AG08396 (cell line): ENCODE measurements around the gene XYLT1.

Experiments used
- DNase-seq: peaks from one replicate; pipeline ENCODE4 v3.0.0; 2012; ENCODE audit warnings: low spot score, mixed read lengths

Gene XYLT1

GRCh38 chr16:17251496-17251895, 219.3 kb downstream of the XYLT1 start:
- no peak for DNase-seq

DNA sequence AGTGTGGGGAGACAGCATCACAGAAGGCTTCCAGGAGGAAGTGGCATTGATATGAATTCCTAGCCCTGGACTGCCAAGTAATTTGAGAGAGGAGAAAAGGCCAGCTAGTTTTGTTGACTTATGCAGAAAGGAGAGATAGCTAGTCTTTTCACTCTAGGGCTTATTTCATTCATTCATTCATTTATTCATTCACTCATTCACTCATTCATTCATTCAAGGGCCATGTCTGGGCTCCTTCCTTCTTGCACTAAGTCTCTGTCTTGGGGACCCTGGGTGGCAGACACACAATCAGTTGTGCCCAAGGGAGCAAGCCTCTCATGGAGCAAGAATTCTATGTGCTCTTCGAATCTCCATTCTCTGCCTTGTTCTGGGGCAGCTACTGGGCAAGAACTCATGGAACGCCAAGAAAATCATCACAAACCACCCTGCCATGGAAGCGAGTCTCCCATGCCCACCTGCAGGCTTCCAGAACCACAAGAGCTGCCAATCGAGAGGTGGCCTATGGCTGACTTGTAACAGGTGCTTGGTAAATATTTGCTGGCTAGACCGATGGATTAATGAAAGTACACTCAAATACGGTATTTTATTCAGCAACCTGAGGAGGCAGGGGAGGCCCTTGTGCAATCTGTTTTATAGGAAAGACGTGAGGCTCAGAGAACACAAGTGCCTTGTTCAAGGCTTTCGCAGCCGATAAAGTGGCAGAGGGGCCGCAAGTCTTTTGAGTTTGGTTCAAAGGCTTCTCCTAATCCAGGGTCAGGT, 223.6 kb downstream of the XYLT1 start:
- no peak for DNase-seq

GRCh38 chr16:17246268-17246885, 224.4 kb downstream of the XYLT1 start:
- no peak for DNase-seq

GRCh38 chr16:17245776-17246175, 225.0 kb downstream of the XYLT1 start:
- DNase-seq: no peak

GRCh38 chr16:17244872-17245551, 225.7 kb downstream of the XYLT1 start:
- DNase-seq: no peak

DNA sequence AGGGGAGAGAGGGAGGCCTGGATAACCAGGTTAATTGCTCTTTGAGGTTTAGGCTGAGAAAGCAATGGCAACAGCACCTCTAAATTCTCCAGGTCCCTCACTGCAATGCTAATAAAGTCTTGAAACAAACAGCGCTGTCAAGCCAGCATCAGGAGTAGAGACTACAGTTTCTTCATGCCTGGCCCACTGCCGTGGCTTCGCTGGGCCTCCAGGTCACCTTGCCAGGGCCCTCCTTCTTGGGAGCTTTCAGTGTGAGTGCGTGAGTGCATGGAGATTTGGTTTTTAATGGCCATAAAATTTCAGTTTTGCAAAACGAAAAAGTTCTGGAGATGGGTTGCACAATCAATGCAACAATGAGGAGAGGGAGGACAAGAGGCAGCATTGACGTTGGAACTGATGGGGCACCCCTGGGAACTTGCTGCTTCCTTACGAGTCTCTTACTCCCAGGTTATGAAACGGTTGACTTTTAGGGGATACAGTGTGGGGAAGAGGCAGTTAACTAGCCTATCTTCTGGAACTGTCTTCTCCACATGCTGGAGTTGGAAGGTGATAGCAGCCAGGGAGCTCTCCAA, 229.4 kb downstream of the XYLT1 start:
- DNase-seq: no peak

DNA sequence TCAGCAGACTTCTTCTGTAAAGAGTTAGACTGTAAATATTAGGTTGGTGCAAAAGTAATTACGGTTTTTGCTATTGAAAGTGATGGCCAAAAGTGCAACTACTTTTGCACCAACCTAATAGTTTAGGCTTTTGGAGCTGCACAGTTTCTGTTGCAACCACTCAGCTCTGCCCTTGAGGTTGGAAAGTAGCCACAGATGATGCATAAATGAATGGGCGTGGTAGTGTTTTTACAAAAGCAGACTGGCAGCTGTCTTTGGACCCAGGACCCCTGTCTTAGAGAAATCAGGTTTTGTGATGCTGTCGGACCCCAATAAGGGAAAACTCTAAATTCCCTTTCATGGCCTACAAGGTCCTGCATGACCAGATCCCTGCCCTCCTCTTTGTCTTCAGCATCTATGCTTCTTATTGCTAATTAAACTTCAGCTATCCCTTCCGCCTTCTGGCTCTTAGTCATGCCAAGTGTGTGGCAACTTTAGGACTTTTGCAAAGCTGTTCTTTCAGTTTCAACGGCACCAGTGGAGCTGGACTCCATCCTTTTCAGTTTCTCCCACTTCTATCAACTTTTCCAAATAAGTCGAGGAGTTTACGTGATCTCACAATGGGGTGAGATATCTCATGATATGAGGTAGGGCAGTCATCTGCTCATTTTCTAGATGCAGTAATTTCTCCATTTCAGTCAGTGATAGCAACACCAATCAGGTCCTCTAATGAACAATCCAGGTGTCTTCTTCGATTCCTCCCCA, 232.3 kb downstream of the XYLT1 start:
- DNase-seq: no peak

DNA sequence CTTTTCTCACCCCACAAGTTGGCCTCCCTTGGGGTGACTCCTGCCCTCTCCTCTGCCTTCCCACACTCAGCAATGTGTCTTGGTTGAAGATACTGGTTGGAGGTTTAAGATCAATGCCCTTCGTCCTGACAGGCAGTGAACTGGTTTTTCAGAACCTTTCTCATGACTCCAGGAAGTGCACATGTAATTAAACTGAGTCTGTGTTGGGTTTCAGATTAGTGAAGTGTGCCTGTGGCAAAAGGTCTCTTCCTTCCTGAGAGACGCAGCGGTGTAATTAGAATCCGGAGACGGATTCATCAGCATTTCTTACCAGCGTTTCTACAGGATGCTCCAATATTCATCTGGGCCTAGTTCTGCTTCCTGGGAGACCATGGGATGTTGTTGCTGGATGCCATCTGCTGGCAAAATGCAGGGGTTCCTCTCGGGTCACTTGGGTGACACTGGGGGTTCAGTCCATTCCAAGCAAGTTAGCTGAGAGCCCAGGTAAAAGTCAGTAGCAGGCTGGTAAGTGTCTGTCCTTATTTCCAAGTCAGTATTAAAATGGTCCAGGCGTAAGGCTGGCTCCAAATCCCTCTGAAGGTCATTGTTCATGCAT, 233.3 kb downstream of the XYLT1 start:
- no peak for DNase-seq

DNA sequence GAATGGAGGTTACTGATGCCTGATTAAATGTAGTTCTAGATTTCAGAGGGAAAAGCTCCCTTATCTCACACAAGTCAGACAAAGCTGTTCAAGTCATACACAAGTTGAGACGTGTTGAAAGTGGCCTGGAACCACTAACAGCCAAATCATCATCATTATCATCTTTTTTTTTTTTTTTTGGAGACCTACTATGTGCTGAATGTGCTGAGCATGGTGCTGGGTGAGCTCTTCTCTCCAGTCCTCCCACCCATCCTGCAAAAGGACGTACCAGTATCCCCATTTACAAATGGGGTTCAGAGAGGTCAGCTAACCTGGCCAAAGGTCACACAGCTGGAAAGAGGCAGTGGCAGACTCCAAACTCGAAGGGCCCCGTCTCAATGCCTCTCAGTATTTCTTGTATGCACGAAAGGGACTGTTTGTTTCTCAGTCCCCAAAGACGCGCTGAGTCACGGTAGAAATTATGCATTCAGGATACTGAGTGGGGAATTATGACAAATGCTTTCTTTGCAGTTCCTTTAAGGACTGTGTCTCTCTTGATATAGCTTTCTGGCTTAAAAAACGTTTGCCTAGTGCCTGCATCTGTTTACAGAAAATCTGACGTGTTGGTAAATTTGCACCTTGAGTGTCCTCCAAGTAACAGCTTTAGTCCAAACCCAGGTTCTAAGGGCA, 235.5 kb downstream of the XYLT1 start:
- DNase-seq: no peak

- DNase-seq: no peak
Observed at GRCh38 chr16:17233318-17234002, 237.3 kb downstream of the XYLT1 start.

GRCh38 chr16:17232487-17232886, 238.3 kb downstream of the XYLT1 start:
- DNase-seq: no peak

DNA sequence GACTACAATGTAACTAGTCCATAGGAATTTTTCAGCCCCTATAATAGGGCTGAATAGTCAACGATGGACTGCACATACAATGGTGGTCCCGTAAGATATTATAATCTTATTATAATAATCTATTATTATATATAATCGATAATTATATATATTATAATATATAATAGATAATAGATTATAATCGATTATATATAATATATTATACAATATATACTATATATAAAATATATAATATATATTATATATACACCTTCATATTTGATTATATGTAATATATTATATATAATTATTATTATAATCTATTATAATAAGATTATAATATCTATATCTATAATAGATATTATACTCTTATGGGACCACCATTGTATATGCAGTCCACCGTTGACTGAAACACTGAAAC, 238.8 kb downstream of the XYLT1 start:
- no peak for DNase-seq

DNA sequence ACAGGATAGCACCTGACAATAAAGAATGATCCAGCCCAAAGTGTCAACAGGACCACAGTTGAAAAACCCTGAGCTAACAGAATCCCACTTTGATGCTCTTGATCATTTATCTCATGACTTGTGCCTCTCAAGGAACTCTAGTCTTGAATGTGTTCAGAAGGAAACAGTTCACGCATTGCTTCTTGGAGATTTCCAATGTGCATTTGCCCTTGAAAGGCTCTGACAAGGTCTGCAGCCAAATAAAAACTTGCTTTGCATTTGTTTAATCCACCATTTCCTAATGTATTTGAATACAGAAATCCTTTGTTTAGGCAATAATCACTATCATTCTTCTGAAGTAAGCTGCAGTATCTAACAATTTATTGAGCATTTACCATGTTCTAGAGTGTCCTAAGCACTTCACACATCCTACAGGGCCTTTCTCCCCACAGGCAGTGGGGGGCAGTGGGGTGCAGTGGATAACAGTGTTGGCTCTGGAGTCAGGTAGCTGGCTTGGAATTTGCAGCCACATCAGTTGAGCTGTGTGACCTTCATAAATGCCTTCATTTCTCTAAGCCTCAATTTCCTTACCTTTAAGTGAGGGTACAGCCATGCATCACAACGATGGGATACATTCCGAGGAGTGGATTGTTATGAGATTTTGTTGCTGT, 239.7 kb downstream of the XYLT1 start:
- DNase-seq: no peak

DNA sequence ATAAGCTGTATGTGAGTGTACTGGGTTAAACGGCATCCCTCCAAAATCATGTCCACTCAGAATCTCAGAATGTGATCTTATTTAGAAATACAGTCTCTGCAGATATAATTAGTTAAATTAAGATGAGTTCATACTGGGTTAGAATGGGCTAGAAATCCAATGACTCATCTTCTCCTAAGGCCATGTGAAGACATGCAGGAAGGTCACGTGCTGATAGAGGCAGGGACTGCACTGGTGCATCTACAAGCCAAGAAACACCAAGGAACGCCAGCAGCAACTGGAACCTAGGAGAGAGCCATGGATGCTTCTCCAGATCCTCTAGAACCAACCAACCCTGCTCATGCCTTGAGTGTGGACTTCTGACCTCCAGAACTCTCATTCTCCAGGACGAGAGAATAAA, 241.0 kb downstream of the XYLT1 start:
- no peak for DNase-seq

DNA sequence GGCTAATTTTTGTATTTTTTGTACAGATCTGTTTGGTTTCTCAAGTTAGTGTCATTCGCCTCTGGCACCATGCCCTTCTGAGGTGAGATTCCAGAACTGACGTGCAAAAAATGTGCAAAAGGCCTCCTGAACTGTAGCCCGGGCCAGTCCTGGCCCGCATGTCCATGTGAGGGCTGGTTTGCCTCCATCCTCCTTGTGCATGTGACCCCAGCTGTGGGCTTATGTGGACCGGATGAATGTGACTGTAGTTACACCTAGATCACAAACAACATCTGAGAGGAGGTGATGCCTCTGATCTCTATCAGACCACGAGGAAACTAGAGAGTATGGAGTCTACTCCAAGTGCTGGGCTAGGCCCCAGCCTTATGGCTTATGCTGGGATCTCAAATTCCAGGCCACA, 241.6 kb downstream of the XYLT1 start:
- no peak for DNase-seq

DNA sequence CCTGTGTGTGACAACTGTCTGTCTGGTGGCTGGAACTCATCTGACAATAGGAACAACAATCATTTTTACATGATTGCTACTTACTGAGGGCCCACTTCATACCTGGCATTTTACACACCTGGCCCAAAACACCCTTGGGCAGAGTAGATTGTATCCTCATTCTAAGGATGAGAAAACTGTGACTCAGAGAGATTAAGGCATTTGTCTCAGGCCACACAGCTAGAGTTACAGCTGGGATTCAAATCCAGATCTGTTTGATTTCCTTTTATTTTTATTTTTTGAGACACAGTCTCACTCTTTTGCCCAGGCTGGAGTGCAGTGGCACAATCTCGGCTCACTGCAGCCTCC, 242.1 kb downstream of the XYLT1 start:
- no peak for DNase-seq

GRCh38 chr16:17228048-17228707, 242.6 kb downstream of the XYLT1 start:
- DNase-seq: no peak

- no peak for DNase-seq
Observed at GRCh38 chr16:17227278-17227677, 243.5 kb downstream of the XYLT1 start.

DNA sequence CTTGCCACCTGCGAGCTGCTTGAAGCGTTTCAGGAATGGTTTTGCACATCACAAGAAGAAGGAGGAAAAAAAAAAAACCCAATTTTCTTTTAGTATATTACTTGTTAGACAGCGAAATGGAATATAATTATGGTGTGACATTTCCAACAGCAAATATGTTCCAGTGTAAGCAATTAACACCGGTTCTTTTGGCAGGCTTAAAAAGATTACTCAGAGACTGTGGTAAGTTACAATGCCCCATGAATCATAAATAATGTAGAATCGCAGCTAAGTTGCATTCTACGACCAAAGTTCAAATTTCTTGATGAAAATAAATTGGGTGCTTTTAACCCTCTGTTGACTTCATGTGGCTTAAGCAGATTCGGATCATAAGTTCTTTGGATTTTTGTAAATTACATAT, 245.2 kb downstream of the XYLT1 start:
- no peak for DNase-seq

DNA sequence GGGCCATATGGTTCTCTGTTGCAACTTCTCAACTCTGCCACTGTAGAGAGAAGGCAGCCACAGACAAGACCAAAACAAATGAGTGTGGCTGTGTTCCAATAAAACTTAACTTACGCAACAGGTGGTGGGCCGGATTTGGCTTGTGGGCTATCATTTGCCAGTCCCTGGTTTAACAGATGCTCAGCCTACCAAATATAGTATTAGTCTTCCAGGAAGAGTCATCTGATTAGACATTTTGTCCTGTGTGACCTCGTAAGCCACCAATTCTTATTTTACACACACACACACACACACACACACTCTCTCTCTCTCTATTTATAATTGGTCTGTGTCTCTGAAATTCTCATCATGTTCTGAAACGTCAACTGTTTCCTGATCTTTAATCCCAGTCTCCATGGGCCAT, 245.9 kb downstream of the XYLT1 start:
- DNase-seq: peak; percentile 35
